ENCODE data around the gene LRRC37A3.
"Not testable (repeated sequence)": the region's sequence is repeated elsewhere in the genome, so short reads cannot be mapped to it uniquely, and the experiment has no call there.

GRCh38 chr17:64843918-64844317 lies 75.4 kb downstream of the LRRC37A3 start:
- TF ChIP-seq POLR2A (IDR thresholded peaks at IDR 0.05; ENCODE audit: extremely low read depth, insufficient read length); CTCF (IDR thresholded peaks at IDR 0.05; ENCODE audit: low read depth, low read length); MYC (IDR thresholded peaks at IDR 0.05; ENCODE audit: low read depth, low read length): not testable (repeated sequence)
- TF ChIP-seq, protein P1, sequence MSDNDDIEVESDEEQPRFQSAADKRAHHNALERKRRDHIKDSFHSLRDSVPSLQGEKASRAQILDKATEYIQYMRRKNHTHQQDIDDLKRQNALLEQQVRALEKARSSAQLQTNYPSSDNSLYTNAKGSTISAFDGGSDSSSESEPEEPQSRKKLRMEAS (IDR thresholded peaks at IDR 0.05; ENCODE audit: low read depth, low read length), result not testable (repeated sequence)
